DND-41 (cell line): ENCODE measurements around the gene BBS9.

Experiments
- ATAC-seq: fragments of 200-7000 bp; cut with Tn5 transposase; 3 replicates; pipeline ENCODE4 v1.9.1; 2021; ENCODE audit warnings: low read depth; ENCODE audit not compliant: insufficient read depth
- DNase-seq: peaks from one replicate; pipeline ENCODE4 v3.0.0-alpha.2; 2020
- H2AFZ ChIP-seq: 2 replicates; pipeline ENCODE4 v1.6.0; 2012; ENCODE audit warnings: low read depth, low read length
- H3K27ac ChIP-seq: 2 replicates; pipeline ENCODE4 v1.5.1; 2012; ENCODE audit warnings: low read length, inconsistent platforms
- H3K27me3 ChIP-seq: fragments of 200-600 bp; sonication (generic); 2 replicates; pipeline ENCODE4 v1.6.0; 2012; ENCODE audit warnings: low read length, mild to moderate bottlenecking, inconsistent platforms; ENCODE audit not compliant: insufficient read depth, poor library complexity
- H3K36me3 ChIP-seq: 2 replicates; pipeline ENCODE4 v1.5.1; 2012; ENCODE audit warnings: low read length, inconsistent platforms; ENCODE audit not compliant: insufficient read depth
- H3K4me1 ChIP-seq: 2 replicates; pipeline ENCODE4 v1.5.1; 2012; ENCODE audit warnings: mild to moderate bottlenecking, low read length; ENCODE audit not compliant: insufficient read depth
- H3K4me2 ChIP-seq: 2 replicates; pipeline ENCODE4 v1.6.0; 2012; ENCODE audit warnings: mild to moderate bottlenecking, moderate library complexity, low read length, inconsistent platforms; ENCODE audit not compliant: insufficient read depth
- H3K4me3 ChIP-seq, 2 experiments: fragments of 200-600 bp in 1 of 2; shearing (Covaris generic) in 1 of 2; 2 replicates each; pipeline ENCODE4 v1.5.1; 2012 to 2016; ENCODE audit warnings: inconsistent platforms in 2 of 2, low read length in 2 of 2, mild to moderate bottlenecking in 2 of 2, low read depth in 1 of 2, moderate library complexity in 1 of 2
- H3K79me2 ChIP-seq: 2 replicates; pipeline ENCODE4 v1.6.0; 2012; ENCODE audit warnings: low read length, inconsistent platforms; ENCODE audit not compliant: insufficient read depth
- H3K9ac ChIP-seq: 2 replicates; pipeline ENCODE4 v1.6.0; 2012; ENCODE audit warnings: low read depth, mild to moderate bottlenecking, inconsistent platforms, low read length, moderate library complexity
- H3K9me3 ChIP-seq: 2 replicates; pipeline ENCODE4 v1.5.1; 2012; ENCODE audit warnings: low read length, moderate library complexity, mild to moderate bottlenecking, inconsistent platforms; ENCODE audit not compliant: insufficient read depth, severe bottlenecking
- H4K20me1 ChIP-seq: 2 replicates; pipeline ENCODE4 v1.6.0; 2012; ENCODE audit warnings: low read length; ENCODE audit not compliant: insufficient read depth
- CTCF ChIP-seq: IDR thresholded peaks from 2 replicates; pipeline ENCODE4 v1.5.1; 2012; ENCODE audit warnings: borderline replicate concordance, low read length, moderate library complexity, mild to moderate bottlenecking; ENCODE audit not compliant: poor library complexity, severe bottlenecking; ENCODE audit errors: extremely low read depth
- EZH2 ChIP-seq: IDR thresholded peaks from 3 replicates; pipeline ENCODE4 v1.6.1; 2012; ENCODE audit warnings: borderline replicate concordance, low read depth, mild to moderate bottlenecking, moderate library complexity, low read length, inconsistent platforms; ENCODE audit not compliant: severe bottlenecking

The BBS9 gene

DNA sequence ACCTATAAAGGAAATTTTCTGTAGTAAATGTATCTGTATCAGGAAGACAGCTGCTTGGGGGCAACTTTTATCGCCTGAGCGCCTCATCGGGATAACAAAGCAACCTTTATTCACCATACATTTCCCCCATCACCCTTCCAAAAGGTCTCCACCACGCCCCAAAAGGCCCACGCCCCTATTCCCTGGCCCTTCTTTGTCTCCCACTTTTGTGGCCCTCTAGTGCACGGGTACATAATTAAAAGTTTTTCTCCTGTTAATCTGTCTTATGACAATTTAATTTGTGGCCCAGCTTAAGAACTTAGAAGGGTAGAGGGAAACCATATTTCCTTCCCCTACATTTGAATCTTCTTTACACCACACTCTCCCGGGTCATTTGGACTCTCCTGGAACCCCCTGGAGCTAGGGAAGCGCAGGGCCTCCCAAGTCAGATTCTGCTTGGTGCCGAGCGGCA is 20.8 kb upstream of the BBS9 start:
- H4K20me1 ChIP-seq = peaks cover 15% of the 10 kb centered on the region; the same call in 1 of the 2 replicates
- peaks cover 60% of the 10 kb centered on the region for H3K79me2 ChIP-seq
- H3K36me3 ChIP-seq = peaks cover 5% of the 10 kb centered on the region
- peak overlapping the region; percentile 73 for H3K27ac ChIP-seq
- TF ChIP-seq CTCF (peak; percentile 5), EZH2 (no peak)
- peak overlapping the region; percentile 96 for H3K9ac ChIP-seq
- H3K4me1 ChIP-seq = peaks cover 36% of the 10 kb centered on the region
- peak overlapping the region; percentile 97 for H2AFZ ChIP-seq
- peak; percentile 28 for DNase-seq
- H3K4me2 ChIP-seq = peak overlapping the region; percentile 91
- peak overlapping the region; percentile 75 to 96 for H3K4me3 ChIP-seq
- ATAC-seq = peak; percentile 17
- no peaks in the 10 kb centered on the region for H3K9me3 ChIP-seq
- H3K27me3 ChIP-seq = peaks cover 12% of the 10 kb centered on the region

GRCh38 chr7:33109005-33109757 is 20.2 kb upstream of the BBS9 start, which contains the start of gene RP9:
TSS of gene RP9 (minus strand) at chr7:33109404. CDS start at chr7:33109372, 32 bp downstream.
- H3K79me2 ChIP-seq = peaks cover 54% of the 10 kb centered on the region

DNA sequence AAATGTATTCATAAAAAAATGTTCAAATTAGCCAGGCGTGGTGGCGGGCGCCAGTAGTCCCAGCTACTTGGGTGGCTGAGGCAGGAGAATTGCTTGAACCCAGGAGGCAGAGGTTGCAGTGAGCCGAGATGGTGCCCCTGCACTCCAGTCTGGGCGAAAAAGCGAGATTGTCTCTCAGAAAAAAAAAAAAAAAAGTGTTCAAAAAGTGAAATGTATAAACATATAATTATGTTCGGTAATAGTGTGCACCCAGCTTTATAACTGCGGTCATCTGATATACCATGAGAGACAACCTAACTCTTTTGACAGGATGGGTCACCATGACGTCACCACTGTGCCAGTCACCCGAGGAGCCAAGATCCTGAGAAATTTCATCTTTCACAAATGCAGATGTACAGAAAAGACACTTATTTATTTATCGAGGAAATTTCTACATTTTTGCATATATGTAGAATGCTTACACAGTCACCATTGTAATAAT is 19.6 kb upstream of the BBS9 start:
- ATAC-seq (no peak), DNase-seq (no peak)
- Histone ChIP-seq H3K4me1 (peaks cover 36% of the 10 kb centered on the region), H3K36me3 (peaks cover 3% of the 10 kb centered on the region), H3K9me3 (no peaks in the 10 kb centered on the region), H3K27me3 (peaks cover 12% of the 10 kb centered on the region), H3K27ac (no peak overlapping the region), H4K20me1 (peaks cover 10% of the 10 kb centered on the region; the same call in 1 of the 2 replicates), H3K4me3 (peak overlapping the region; percentile 34 to 96; a peak in 3 of 4 replicates), H2AFZ (peak overlapping the region; percentile 85), H3K9ac (peak overlapping the region; percentile 96), H3K79me2 (peaks cover 48% of the 10 kb centered on the region), H3K4me2 (peak overlapping the region; percentile 91)
- TF ChIP-seq EZH2 = no peak
- no peak for TF ChIP-seq CTCF

More at GRCh38 chr7:33109005-33109757, 20.2 kb upstream of the BBS9 start, which contains the start of gene RP9:
- peaks cover 3% of the 10 kb centered on the region for H3K36me3 ChIP-seq
- DNase-seq (peak; percentile 80), ATAC-seq (peak; percentile 90)
- peak; percentile 64 for TF ChIP-seq CTCF
- TF ChIP-seq EZH2 = no peak
- H3K27me3 ChIP-seq = peaks cover 12% of the 10 kb centered on the region
- H4K20me1 ChIP-seq = peaks cover 13% of the 10 kb centered on the region; the same call in 1 of the 2 replicates
- H3K4me2 ChIP-seq = peak within 1 kb of the TSS; percentile 91
- peaks cover 36% of the 10 kb centered on the region for H3K4me1 ChIP-seq
- peak within 1 kb of the TSS; percentile 97 for H2AFZ ChIP-seq
- no peaks in the 10 kb centered on the region for H3K9me3 ChIP-seq
- H3K27ac ChIP-seq = peak within 1 kb of the TSS; percentile 73
- H3K4me3 ChIP-seq = peak within 1 kb of the TSS; percentile 75 to 96
- H3K9ac ChIP-seq = peak within 1 kb of the TSS; percentile 96
